GM12878 (cell line): Measurements from ENCODE around the gene KRTAP5-7. TPM values are rescaled to one million over a fixed set of nuclear protein-coding genes. Genes with fewer than 3 reads are reported as not detected.

Experiments
- ATAC-seq: fragments of 200-7000 bp; cut with Tn5 transposase; 3 replicates; pipeline ENCODE4 v1.9.1; 2020; ENCODE audit warnings: mild to moderate bottlenecking, moderate library complexity
- BruUV-seq: library from RNA; stranded (reverse); fragments of 400-500 nt; replicated peaks from 2 replicates; lab custom pipeline; 2021; lab: Mats Ljungman, UMichigan
- CTCF ChIA-PET: fragments of 300-600 bp; sonication (Branson Sonifier 250); formaldehyde crosslinking; extraction: SDS; loops from one replicate; lab custom pipeline; 2021; ENCODE audit warnings: inconsistent platforms; lab: Yijun Ruan, JAX
- POLR2A ChIA-PET: fragments of 350-600 bp; formaldehyde crosslinking; extraction: SDS; loops from one replicate; lab custom pipeline; 2021; ENCODE audit warnings: inconsistent platforms; lab: Charles Lee
- RAD21 ChIA-PET: fragments of 300-600 bp; sonication (Branson Sonifier 250); formaldehyde crosslinking; loops from one replicate; lab custom pipeline; 2023; ENCODE audit warnings: antibody characterized with exemption; ENCODE audit not compliant: unreplicated experiment; lab: Charles Lee
- SMC1A ChIA-PET: fragments of 300-600 bp; sonication (Branson Sonifier 250); formaldehyde crosslinking; loops from one replicate; lab custom pipeline; 2023; ENCODE audit not compliant: unreplicated experiment, uncharacterized antibody; lab: Charles Lee
- DNase-seq: peaks from one replicate; pipeline ENCODE4 v3.0.0-alpha.2; 2011; ENCODE audit warnings: low read depth, low spot score
- FAIRE-seq: peaks from 3 replicates; lab custom pipeline; 2011; peaks lifted over from hg19 to GRCh38; lab: Jason Lieb, UNC
- H2AFZ ChIP-seq: 2 replicates; pipeline ENCODE4 v1.6.0; 2011; ENCODE audit warnings: low read depth, low read length, control low read depth; ENCODE audit not compliant: control insufficient read depth
- H3K27ac ChIP-seq: 2 replicates; pipeline ENCODE4 v1.5.1; 2011; ENCODE audit warnings: control low read depth; ENCODE audit not compliant: control insufficient read depth, insufficient read depth
- H3K27me3 ChIP-seq, 2 experiments: replicated peaks in 1 of 2; 2 replicates each; pipeline versions ENCODE4 v1.6.0 to v1.6.1; 2011; ENCODE audit warnings: low read length in 1 of 2; ENCODE audit not compliant: control insufficient read depth in 2 of 2, insufficient read depth in 2 of 2
- H3K36me3 ChIP-seq, 2 experiments: 2 replicates each; pipeline ENCODE4 v1.5.1; 2011; ENCODE audit warnings: low read length in 1 of 2; ENCODE audit not compliant: control insufficient read depth in 2 of 2, insufficient read depth in 2 of 2
- H3K4me1 ChIP-seq: 2 replicates; pipeline ENCODE4 v1.6.1; 2011; ENCODE audit warnings: mild to moderate bottlenecking, low read length, moderate library complexity, mixed read lengths; ENCODE audit not compliant: control insufficient read depth, insufficient read depth
- H3K4me2 ChIP-seq: 2 replicates; pipeline ENCODE4 v1.6.0; 2011; ENCODE audit warnings: control low read depth; ENCODE audit not compliant: control insufficient read depth, insufficient read depth
- H3K4me3 ChIP-seq: fragments of 200-600 bp; sonication (generic); 2 replicates; pipeline ENCODE4 v1.5.1; 2016
- H3K79me2 ChIP-seq: 2 replicates; pipeline ENCODE4 v1.6.0; 2011; ENCODE audit warnings: low read length; ENCODE audit not compliant: control insufficient read depth, insufficient read depth
- H3K9ac ChIP-seq: 2 replicates; pipeline ENCODE4 v1.8.0; 2011; ENCODE audit warnings: low read length, control low read depth, mixed read lengths; ENCODE audit not compliant: control insufficient read depth, insufficient read depth
- H3K9me3 ChIP-seq: replicated peaks from 3 replicates; pipeline ENCODE4 v1.5.1; 2011; ENCODE audit warnings: mild to moderate bottlenecking, low read length; ENCODE audit not compliant: control insufficient read depth, insufficient read depth
- H4K20me1 ChIP-seq: 2 replicates; pipeline ENCODE4 v1.6.0; 2011; ENCODE audit not compliant: control insufficient read depth, insufficient read depth
- BCL11A ChIP-seq: IDR thresholded peaks from 2 replicates; pipeline ENCODE4 v1.6.1; 2011; ENCODE audit warnings: low read depth, low read length
- CHD4 ChIP-seq: fragments of 200-600 bp; sonication (generic); IDR thresholded peaks from 2 replicates; pipeline ENCODE4 v1.6.1; 2016; ENCODE audit warnings: mild to moderate bottlenecking
- CREM ChIP-seq: IDR thresholded peaks from 2 replicates; pipeline ENCODE4 v1.6.1; 2014; ENCODE audit warnings: antibody characterized with exemption, low read depth
- FOS ChIP-seq: IDR thresholded peaks from 3 replicates; pipeline ENCODE4 v1.6.1; 2011; ENCODE audit warnings: borderline replicate concordance; ENCODE audit not compliant: insufficient read length; ENCODE audit errors: extremely low read depth
- MTA2 ChIP-seq: fragments of 450-650 bp; IDR thresholded peaks from 2 replicates; pipeline ENCODE4 v1.6.1; 2016; ENCODE audit warnings: low read depth, mild to moderate bottlenecking, moderate library complexity
- MTA3 ChIP-seq: IDR thresholded peaks from 2 replicates; pipeline ENCODE4 v1.6.1; 2012; ENCODE audit warnings: low read length, inconsistent platforms, borderline replicate concordance
- RCOR1 ChIP-seq: conservative IDR thresholded peaks from 2 replicates; pipeline ENCODE4 v1.6.1; 2012; ENCODE audit warnings: low read depth, low read length, improper control_type of control experiment
- SMC3 ChIP-seq: IDR thresholded peaks from 2 replicates; pipeline ENCODE4 v1.6.1; 2011; ENCODE audit warnings: low read length, improper control_type of control experiment, borderline replicate concordance
- ZNF687 ChIP-seq: fragments of 450-650 bp; IDR thresholded peaks from 2 replicates; pipeline ENCODE4 v1.6.1; 2017; ENCODE audit warnings: mild to moderate bottlenecking, moderate library complexity
- WGBS: methylation state at CpG from one replicate; pipeline ENCODE4 v1.1.6; 2016; ENCODE audit warnings: low lambda C conversion rate; ENCODE audit not compliant: insufficient replicate concordance, insufficient coverage; ENCODE audit errors: missing lambda C conversion rate; 5-methylcytosine and 5-hydroxymethylcytosine counted together
- in situ Hi-C: fragments of 300-500 bp; cut with MboI; formaldehyde crosslinking; loops from 9 replicates; pipeline ENCODE4 v1.14.3; 2018; ENCODE audit warnings: mixed read lengths
- intact Hi-C: fragments of 100-400 bp; cut with micrococcal nuclease; formaldehyde crosslinking; loops from one replicate; pipeline ENCODE4 v1.14.2; 2022; ENCODE audit not compliant: unreplicated experiment
- polyA plus RNA-seq, 11 experiments: library from polyadenylated mRNA; depleted of rRNA in 4 of 11; unstranded in 6 of 11; stranded (reverse) in 5 of 11; fragments of >200 nt; fragmentation: Nextera tagmentation in 4 of 11; fragmentation: Illumina TruSeq in 1 of 11; extraction: Ambion mirVana in 4 of 11; extraction: Trizol in 1 of 11; gene quantifications; 1 replicate in 1 of 11; 2 replicates in 10 of 11; pipeline versions ENCODE4 v1.2.1 to v1.2.3, GENCODE V29; 2011 to 2016; ENCODE audit warnings: inconsistent platforms in 2 of 11, missing spikeins in 2 of 11, low read depth in 1 of 11
- total RNA-seq, 4 experiments: library from RNA; depleted of rRNA in 3 of 4; stranded (reverse); fragments of >200 nt in 3 of 4; fragmentation: Illumina TruSeq in 1 of 4; extraction: Trizol in 1 of 4; gene quantifications; 2 replicates each; pipeline versions ENCODE4 v1.2.1 to v1.2.3, GENCODE V29; 2013 to 2021
- TF ChIP-seq, protein P1 (sequence below): fragments of 450-650 bp; formaldehyde crosslinking; IDR thresholded peaks from 2 replicates; pipeline ENCODE4 v1.4.0; 2020; ENCODE audit warnings: mild to moderate bottlenecking, moderate library complexity
- TF ChIP-seq, protein P2 (sequence below): fragments of 150-350 bp; IDR thresholded peaks from 2 replicates; pipeline ENCODE4 v1.6.1; 2016; ENCODE audit warnings: low read depth, low read length
- TF ChIP-seq, protein P3 (sequence below): IDR thresholded peaks from 2 replicates; pipeline ENCODE4 v1.6.1; 2012; ENCODE audit warnings: low read depth, low read length, improper control_type of control experiment

KRTAP5-7 gene
- total and polyA plus RNA-seq, 10 of the 15 experiments (the other 5 are each of a cell fraction or from before 2014, with no cell fraction given): 0.07 to 0.23 (median 0.19) TPM; not detected in 6

DNA sequence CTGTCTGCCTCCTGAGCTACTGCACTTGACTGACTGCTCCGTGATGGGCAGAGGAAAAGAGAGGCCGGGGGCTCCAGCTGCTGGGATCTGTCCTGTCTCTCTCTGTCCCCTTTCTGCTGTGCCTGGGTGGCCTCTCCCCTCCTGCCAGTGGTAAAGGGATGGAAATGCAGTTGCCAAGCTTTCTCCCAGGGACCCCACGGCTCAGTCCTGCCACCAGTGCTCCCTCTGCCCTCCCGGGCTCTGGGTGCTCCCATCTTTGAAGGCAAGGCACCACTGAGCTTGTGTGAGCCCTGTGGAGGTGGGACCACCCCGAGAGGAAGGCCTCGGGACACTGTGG, 42.0 kb upstream of the KRTAP5-7 start (continued):
- TF ChIP-seq, protein P1, sequence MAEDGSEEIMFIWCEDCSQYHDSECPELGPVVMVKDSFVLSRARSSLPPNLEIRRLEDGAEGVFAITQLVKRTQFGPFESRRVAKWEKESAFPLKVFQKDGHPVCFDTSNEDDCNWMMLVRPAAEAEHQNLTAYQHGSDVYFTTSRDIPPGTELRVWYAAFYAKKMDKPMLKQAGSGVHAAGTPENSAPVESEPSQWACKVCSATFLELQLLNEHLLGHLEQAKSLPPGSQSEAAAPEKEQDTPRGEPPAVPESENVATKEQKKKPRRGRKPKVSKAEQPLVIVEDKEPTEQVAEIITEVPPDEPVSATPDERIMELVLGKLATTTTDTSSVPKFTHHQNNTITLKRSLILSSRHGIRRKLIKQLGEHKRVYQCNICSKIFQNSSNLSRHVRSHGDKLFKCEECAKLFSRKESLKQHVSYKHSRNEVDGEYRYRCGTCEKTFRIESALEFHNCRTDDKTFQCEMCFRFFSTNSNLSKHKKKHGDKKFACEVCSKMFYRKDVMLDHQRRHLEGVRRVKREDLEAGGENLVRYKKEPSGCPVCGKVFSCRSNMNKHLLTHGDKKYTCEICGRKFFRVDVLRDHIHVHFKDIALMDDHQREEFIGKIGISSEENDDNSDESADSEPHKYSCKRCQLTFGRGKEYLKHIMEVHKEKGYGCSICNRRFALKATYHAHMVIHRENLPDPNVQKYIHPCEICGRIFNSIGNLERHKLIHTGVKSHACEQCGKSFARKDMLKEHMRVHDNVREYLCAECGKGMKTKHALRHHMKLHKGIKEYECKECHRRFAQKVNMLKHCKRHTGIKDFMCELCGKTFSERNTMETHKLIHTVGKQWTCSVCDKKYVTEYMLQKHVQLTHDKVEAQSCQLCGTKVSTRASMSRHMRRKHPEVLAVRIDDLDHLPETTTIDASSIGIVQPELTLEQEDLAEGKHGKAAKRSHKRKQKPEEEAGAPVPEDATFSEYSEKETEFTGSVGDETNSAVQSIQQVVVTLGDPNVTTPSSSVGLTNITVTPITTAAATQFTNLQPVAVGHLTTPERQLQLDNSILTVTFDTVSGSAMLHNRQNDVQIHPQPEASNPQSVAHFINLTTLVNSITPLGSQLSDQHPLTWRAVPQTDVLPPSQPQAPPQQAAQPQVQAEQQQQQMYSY (CRISPR knock-in tag): no peak
- TF ChIP-seq BCL11A: no peak
- TF ChIP-seq CHD4: no peak

DNA sequence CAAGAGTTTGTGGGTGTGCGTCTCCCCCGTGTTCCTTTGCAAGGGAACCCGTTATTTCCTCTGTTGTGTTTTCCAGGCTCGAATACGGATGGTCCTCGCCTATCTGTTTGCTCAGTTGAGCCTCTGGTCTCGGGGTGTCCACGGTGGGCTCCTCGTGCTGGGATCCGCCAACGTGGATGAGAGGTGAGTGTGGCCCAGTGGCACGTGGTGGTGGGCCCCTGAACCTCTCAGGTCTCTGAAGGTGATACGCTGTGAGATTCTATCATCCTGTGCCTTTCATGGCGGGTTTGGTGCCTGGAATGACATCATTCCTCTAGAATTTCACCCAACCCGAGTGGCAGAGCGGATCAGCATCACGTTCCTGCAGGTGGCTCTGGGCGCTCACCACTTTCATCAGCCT, 41.6 kb upstream of the KRTAP5-7 start:
- in situ Hi-C loops (no loop called here), intact Hi-C loops (no loop called here)
- H4K20me1 ChIP-seq: no peaks in the 10 kb centered on the region
- H3K9me3 ChIP-seq: no peaks in the 10 kb centered on the region
- CTCF ChIA-PET: no interaction called here
- H3K4me1 ChIP-seq: peaks cover 11% of the 10 kb centered on the region
- no TSS peak for BruUV-seq
- FAIRE-seq: no peak
- SMC1A ChIA-PET: no interaction called here
- H3K4me3 ChIP-seq: no peak overlapping the region
- peaks cover 30 to 32% of the 10 kb centered on the region in 2 experiments for H3K36me3 ChIP-seq
- no peak overlapping the region for H2AFZ ChIP-seq
- DNase-seq: no peak
- ATAC-seq: no peak
- no peaks in the 10 kb centered on the region for H3K79me2 ChIP-seq
- no peak overlapping the region for H3K4me2 ChIP-seq
- H3K27me3 ChIP-seq: no peaks in the 10 kb centered on the region
- POLR2A ChIA-PET: no interaction called here
- no peak overlapping the region for H3K27ac ChIP-seq
- H3K9ac ChIP-seq: no peak overlapping the region
- RAD21 ChIA-PET: no interaction called here
- WGBS: 93% methylated on average over 17 of the region's 18 CpGs
- TF ChIP-seq MTA2: no peak
- no peak for TF ChIP-seq CREM
- TF ChIP-seq, protein P2, sequence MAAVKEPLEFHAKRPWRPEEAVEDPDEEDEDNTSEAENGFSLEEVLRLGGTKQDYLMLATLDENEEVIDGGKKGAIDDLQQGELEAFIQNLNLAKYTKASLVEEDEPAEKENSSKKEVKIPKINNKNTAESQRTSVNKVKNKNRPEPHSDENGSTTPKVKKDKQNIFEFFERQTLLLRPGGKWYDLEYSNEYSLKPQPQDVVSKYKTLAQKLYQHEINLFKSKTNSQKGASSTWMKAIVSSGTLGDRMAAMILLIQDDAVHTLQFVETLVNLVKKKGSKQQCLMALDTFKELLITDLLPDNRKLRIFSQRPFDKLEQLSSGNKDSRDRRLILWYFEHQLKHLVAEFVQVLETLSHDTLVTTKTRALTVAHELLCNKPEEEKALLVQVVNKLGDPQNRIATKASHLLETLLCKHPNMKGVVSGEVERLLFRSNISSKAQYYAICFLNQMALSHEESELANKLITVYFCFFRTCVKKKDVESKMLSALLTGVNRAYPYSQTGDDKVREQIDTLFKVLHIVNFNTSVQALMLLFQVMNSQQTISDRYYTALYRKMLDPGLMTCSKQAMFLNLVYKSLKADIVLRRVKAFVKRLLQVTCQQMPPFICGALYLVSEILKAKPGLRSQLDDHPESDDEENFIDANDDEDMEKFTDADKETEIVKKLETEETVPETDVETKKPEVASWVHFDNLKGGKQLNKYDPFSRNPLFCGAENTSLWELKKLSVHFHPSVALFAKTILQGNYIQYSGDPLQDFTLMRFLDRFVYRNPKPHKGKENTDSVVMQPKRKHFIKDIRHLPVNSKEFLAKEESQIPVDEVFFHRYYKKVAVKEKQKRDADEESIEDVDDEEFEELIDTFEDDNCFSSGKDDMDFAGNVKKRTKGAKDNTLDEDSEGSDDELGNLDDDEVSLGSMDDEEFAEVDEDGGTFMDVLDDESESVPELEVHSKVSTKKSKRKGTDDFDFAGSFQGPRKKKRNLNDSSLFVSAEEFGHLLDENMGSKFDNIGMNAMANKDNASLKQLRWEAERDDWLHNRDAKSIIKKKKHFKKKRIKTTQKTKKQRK: no peak
- TF ChIP-seq SMC3: no peak
- no peak for TF ChIP-seq ZNF687
- TF ChIP-seq MTA3: no peak
- TF ChIP-seq, protein P3, sequence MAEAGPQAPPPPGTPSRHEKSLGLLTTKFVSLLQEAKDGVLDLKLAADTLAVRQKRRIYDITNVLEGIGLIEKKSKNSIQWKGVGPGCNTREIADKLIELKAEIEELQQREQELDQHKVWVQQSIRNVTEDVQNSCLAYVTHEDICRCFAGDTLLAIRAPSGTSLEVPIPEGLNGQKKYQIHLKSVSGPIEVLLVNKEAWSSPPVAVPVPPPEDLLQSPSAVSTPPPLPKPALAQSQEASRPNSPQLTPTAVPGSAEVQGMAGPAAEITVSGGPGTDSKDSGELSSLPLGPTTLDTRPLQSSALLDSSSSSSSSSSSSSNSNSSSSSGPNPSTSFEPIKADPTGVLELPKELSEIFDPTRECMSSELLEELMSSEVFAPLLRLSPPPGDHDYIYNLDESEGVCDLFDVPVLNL: no peak
- TF ChIP-seq RCOR1: no peak
- no peak for TF ChIP-seq FOS
